Fibroblast of skin of right biceps (primary cell): ENCODE data around the gene HCRTR1.

ENCODE experiments used
- DNase-seq: peaks from one replicate; pipeline ENCODE4 v3.0.0-alpha.2; 2013

HCRTR1 gene

DNA sequence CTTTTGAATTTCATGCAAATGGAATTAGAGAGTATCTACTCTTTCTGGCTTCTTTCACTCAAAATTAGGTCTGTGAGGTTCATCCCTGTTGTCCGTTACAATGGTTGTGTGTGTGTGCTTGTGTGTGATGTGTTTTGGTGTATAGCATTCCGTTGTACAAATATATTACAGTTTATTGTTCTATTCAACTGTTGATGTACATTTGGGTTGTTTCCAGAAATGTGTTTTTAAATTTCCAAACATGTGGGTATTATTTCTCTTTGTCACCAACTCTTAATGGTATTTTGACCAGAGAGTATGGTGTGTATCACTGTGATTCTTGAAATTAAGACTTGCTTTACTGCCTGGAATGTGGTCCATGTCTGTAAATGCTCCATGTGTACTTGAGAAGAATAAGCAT lies 16.8 kb upstream of the HCRTR1 start:
- DNase-seq = no peak

- no peak for DNase-seq
These were observed 15.4 kb upstream of the HCRTR1 start for GRCh38 chr1:31602081-31602480.

- DNase-seq = peak; percentile 79
These were observed 11.5 kb upstream of the HCRTR1 start for GRCh38 chr1:31605908-31606427.

GRCh38 chr1:31607360-31607759 lies 10.1 kb upstream of the HCRTR1 start:
- DNase-seq = no peak

DNA sequence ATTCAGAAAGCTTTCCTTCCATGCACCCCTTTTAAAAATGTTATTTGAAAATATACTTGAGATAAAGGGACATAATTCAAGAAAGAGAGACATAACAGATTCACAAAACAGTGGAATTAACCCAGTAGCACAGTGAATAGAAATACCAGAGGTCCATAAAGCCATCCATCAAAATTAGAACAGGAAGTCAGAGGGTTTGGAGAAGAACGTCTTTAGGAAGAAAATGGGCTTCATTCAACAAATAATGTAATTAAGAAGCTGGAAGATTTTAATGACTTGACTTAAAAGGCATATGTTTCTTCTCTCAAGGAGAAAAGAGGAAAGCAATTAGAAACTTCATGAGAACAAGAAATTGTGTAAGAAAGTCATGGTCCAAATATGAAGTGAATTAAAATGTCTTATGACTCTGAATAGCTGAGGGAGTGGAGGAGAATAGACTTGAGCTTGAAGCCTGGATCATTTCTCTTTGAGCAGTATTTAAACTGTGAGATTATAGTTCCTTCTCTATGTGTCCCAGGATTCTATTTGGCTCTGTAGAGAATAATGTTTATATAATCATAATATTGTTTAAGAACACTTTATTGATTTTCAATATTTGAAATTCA lies 7.9 kb upstream of the HCRTR1 start:
- DNase-seq = no peak

DNA sequence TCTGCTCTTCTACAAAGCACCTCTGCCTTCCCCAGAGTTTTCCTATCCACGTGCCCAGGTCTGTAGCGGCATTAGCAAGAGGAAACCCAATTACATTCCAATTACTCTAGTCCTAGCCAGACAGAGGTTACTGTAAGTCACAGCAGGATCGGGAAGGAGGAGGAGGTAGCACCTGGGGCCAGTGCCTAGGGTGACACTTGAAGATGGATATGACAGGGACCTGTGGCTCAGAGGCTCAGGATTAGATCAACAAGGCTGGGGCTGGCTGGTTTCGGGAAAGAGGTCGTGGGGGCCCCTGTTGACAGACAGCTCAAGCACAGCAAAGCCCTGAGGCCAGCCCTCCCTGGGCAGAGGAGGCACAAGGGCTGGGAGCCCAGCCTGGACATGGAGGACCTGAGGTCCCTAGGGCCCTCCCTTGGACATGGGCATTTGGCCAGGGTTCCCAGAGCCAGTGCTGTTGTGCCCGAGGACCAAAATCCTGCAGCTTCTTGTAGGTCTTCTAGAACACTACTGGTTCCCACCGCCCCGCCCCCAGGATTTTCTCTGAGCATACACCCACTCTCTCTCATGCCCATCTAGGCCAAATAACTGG lies 3.0 kb upstream of the HCRTR1 start:
- no peak for DNase-seq

DNA sequence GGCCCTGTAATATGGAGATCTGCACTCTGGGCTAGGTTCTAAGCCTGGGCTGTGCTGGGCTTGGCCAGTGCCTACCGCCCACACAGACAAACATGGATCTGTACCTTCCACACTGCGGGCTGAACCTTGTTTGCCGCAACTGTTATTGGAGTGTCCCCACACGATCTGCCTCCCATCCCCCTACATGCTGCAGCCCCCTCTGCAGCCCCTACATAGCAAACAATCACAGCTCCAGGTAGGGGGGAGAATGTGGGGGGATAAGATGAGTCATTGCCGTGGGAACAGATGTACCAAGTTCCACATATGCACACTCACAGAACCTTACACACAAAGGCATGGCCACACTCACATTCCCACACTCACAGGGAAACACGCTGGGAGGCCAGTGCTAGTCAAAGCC lies 2.1 kb upstream of the HCRTR1 start:
- DNase-seq = peak; percentile 20

DNA sequence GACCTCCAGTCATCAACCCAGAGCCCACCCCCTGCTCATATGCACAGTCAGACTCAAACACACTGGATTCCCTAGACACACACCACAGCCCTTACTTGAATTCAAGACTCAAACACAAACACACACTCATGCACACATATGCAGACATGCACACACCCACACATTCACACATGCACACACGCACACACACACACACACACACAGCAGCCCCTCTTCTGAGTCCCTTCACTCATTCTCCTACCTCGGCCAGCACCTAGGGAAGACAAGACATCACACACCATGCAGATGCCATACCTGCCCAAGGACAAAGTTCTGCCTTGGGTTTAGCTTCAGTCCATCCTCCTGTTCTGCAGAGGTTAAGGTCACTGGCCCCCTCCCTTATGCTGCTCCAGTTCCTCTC lies 1.6 kb upstream of the HCRTR1 start:
- no peak for DNase-seq

DNA sequence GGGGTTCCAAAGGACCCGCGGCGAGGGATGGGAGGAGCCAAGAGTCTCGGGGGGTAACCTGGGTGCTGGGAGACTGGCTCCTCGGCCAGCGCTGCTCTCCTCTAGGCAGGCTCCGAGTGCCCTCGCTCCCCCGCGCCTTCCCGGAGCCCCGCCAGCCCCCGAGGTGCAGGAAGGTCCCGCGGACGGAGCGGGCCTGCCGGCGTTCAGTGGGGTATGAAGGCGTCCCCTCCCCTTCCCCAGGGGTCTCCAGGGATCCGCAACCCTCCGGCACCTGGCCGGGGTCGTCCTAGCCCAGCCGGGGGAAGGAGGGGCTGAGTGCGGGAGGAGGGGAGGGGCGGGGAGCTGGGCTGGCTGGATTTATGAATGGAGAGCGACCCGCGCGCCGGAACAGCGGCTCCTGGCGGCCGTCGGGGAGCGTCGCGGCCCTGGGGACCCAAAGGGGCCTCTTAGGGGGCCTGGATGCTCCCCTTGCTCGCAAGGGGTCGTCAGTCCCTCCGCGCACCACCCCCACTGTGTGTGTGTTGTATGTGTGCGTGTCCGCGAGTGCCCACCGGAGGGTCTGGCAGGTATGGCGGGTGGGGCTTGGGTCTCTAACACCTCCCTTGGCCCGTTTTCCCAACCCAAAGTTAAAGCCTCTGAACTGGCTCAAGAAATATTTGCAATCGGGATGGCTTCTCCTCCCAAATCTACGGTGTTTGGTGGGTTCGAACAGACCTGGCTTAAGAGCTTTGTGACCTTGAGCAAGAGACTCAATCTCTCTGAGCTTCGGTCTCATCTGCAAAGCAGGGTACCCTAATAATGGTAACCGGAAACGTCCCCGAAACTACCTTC lies 642 bp downstream of the HCRTR1 start:
- DNase-seq = peak; percentile 38

- no peak for DNase-seq
These were observed 1.7 kb downstream of the HCRTR1 start for GRCh38 chr1:31618916-31619846.

GRCh38 chr1:31620631-31621497 lies 3.4 kb downstream of the HCRTR1 start:
- no peak for DNase-seq

DNA sequence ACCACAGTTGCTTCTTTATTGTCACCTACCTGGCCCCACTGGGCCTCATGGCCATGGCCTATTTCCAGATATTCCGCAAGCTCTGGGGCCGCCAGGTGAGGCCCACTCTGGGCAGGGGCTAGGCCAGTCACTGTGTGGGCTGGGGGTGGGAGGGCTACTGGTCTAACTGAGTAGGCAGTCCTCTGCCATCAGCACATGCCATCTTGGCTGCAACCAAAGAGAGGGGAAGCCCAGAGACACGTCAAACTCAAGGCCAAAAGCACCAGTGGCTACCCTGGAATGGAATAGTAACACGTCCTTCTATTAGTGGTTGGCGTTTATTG lies 4.0 kb downstream of the HCRTR1 start:
- DNase-seq = no peak

GRCh38 chr1:31621847-31622730 lies 4.6 kb downstream of the HCRTR1 start:
- no peak for DNase-seq

DNA sequence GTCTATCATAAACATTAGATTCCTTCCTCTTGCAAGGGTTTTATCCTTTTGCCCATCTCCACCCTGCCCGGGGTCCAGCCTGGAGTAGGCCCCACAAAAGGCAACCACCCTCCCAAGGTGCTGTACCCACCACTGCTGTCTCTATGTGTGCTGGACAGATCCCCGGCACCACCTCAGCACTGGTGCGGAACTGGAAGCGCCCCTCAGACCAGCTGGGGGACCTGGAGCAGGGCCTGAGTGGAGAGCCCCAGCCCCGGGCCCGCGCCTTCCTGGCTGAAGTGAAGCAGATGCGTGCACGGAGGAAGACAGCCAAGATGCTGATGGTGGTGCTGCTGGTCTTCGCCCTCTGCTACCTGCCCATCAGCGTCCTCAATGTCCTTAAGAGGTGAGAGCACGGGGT lies 5.9 kb downstream of the HCRTR1 start:
- DNase-seq = no peak

DNA sequence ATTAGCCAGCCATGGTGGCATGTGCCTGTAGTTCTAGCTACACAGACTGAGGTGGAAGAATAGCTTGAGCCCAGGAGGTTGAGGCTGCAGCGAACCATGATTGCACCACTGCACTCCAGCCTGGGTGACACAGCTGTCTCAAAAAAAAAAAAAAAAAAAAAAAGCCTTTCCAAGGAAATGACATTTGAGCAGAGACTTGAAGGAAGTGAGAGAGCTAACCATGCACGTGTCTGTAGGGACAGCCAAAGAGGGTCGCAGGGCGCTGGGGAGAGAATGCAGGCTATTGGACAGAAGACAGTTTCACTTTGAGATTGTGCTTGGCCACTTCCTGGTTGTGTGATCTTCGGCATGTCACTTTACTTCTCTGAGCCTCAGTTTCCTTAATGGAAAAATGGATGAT lies 6.8 kb downstream of the HCRTR1 start:
- DNase-seq = no peak

DNA sequence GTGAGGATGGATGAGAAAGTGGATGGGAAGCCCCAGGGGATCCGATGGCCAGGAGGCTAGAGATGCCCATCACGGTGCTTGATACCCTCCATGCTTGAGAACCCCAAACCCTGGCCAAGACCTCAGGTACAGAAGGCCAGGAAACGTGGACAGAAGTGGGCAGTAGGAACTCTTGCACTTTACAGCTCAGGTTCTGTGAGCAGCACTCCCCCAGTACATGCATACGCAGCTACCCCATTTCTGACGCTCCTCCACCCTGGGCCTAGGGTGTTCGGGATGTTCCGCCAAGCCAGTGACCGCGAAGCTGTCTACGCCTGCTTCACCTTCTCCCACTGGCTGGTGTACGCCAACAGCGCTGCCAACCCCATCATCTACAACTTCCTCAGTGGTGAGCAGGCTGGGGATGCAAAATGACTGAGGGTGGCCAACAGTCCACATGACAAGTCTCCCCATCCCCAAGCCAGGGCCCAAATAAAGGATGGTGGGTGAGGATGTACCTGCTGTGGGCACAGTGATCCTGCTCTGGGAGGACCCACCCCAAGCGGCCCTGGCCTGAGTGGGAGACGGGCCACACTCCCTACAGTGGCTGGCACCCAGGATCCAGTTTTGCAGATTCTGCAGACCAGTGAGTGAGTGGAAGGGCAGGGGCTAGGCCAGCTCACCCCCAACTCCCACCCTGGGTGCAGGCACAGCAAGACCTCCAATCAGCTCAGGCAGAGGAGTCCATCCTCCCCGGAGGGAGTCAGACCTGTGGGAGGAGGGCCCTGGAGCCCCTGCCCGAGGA lies 7.4 kb downstream of the HCRTR1 start:
- DNase-seq = no peak

DNA sequence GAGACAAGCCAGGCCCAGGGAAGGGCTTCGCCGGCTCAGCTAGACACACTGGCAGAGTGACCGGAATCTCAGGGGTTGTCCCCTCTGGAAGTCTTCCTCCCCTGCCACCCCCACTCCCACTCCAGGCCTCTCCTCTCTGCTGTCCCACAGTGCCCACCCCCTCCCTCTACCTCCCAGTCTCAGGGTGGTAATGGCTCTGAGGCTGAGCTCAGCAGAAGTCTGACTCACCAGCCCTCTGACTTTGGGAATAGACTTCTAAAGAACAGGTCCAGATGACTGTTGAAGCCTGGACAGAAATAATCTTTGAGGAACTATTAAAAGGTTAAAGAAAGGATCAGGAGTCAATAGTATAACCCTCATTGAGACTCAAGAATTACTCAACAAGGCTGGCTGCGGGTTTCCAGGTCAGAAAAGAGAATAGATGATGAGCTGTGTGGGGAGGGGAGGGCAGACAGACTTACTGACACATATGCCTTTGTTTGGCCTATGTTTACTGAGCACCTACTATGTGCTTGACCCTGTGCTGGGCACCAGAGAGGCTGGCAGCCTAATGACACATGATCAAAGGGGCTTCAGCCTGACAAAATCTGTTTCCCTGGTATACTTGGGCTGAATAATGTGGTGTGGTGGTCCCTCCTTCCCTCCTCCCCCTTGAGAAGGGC lies 8.2 kb downstream of the HCRTR1 start:
- DNase-seq = peak; percentile 69

DNA sequence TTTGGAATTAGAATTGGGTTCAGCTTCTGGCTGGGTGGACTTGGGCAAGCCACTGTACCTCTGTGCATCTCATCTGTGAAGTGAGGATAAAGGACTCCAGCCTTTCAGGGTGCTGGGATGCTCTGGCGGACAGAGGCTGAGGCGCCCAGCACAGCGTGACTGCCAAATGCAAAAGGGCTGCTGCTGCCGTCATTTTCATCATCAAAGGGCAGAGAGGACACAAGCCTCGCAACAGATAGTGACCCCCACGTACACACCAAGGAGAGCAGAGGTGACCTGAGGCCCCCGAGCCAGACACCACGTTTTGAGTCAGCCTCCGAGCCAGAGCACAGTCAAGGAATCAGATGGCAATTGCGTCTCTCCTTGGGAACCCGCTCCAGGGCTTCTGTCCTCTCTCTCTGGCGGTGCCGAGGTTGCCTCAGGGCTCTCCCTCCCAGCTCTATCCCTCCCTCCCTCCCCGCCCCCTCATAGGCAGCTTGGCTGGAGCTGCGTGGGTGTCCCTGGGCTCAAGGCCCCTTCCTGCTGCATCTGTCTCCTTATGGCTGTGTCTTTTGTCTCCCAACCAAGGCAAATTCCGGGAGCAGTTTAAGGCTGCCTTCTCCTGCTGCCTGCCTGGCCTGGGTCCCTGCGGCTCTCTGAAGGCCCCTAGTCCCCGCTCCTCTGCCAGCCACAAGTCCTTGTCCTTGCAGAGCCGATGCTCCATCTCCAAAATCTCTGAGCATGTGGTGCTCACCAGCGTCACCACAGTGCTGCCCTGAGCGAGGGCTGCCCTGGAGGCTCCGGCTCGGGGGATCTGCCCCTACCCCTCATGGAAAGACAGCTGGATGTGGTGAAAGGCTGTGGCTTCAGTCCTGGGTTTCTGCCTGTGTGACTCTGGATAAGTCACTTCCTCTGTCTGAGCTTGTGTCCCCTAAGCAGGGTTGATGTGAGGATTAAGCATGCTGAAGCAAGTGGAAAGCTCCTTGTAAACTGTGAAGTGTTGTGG lies 9.0 kb downstream of the HCRTR1 start:
- peak; percentile 29 for DNase-seq
